Measurements from ENCODE around the gene INTS15.
"Not testable (repeated sequence)": the region's sequence is repeated elsewhere in the genome, so short reads cannot be mapped to it uniquely, and the experiment has no call there.

Gene INTS15

DNA sequence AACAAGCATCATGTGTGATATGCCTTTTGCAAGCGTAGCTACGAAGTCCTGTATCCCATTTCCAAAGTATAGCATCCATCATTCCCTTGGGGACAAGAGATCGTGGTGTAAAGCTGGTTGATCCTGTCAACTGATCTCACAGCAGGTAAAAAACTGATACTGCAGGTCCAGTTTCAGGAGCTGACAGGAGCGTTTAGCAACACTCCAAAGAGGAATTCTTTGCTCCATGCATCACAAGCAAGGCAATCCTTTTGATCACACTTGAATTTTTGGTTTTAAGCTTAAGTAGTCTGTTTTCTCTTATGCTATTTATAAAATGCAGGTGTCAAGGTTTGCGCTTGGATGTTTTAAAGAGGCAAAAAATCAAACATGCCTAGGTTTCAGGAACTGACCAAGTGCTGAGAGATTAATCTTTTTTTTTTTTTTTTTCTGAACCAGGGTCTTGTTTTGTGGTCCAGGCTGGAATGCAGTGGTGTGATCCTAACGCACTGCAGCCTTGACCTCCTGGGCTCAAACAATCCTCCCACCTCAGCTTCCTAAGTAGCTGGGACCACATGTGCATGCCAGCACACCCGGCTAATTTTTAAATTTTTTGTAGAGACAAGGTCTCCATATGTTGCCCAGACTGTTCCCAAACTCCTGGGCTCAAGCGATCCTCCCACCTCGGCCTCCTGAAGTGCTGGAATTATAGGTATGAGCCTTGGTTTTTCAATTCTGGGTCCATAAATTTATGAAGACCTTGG lies 14.4 kb upstream of the INTS15 start:
- Mint-ChIP-seq H3K27me3 (ENCODE audit: low read depth) (peaks cover 3% of the 10 kb centered on the region), H3K4me1 (no peaks in the 10 kb centered on the region), H3K36me3 (ENCODE audit: low read depth) (peaks cover 7% of the 10 kb centered on the region), H3K9me3 (no peaks in the 10 kb centered on the region), H3K27ac (peak overlapping the region in 1 of 3 experiments; percentile 65), H3K4me3 (peak overlapping the region; percentile 58 to 83 (median 75))
- TF ChIP-seq, protein P1, sequence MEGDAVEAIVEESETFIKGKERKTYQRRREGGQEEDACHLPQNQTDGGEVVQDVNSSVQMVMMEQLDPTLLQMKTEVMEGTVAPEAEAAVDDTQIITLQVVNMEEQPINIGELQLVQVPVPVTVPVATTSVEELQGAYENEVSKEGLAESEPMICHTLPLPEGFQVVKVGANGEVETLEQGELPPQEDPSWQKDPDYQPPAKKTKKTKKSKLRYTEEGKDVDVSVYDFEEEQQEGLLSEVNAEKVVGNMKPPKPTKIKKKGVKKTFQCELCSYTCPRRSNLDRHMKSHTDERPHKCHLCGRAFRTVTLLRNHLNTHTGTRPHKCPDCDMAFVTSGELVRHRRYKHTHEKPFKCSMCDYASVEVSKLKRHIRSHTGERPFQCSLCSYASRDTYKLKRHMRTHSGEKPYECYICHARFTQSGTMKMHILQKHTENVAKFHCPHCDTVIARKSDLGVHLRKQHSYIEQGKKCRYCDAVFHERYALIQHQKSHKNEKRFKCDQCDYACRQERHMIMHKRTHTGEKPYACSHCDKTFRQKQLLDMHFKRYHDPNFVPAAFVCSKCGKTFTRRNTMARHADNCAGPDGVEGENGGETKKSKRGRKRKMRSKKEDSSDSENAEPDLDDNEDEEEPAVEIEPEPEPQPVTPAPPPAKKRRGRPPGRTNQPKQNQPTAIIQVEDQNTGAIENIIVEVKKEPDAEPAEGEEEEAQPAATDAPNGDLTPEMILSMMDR (IDR thresholded peaks at IDR 0.05; ENCODE audit: unreplicated experiment in 3 of 3), result no peak

DNA sequence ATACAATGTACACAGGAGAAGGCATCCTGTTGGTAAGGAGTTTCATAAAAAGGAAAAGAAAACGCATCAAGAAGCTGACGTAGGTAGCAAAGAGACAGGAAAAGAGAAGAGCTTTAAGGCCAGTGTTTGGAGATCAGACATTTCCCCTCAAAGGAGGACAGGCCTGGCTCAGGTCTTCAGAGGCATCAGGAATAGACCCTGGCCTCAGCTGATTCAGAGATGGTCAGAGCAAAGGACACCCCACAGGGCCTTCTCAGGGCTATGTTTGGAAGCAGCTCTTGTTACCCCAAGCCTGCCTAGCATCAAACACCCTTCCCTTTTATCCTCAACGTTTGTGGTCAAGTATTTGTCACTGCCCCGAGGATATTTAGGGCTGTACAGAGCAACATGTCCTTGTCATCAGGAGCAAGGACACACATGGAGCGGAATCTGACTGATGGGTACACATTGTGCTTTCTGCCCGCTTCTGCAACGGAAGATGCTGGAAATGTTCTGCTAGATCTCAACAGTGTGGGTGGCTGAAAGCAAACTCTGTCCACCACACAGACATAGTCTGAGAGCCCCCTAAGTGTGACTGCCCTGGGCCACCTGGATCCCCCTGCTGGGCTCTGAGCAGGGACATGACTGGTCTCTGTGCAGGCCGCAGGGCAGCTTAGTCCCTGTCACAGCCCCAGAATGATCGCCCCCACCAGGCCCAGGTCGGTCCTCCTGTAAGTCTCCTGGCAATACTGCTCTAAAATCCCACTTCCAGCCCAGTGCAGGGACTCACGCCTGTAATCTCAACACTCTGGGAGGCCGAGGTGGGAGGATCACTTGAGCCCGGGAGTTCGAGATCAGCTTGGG lies 13.6 kb upstream of the INTS15 start:
- TF ChIP-seq, protein P1 (IDR thresholded peaks at IDR 0.05; ENCODE audit: unreplicated experiment in 3 of 3), result no peak
- Mint-ChIP-seq H3K9me3 (no peaks in the 10 kb centered on the region), H3K4me3 (peak overlapping the region; percentile 60 to 83 (median 75)), H3K36me3 (ENCODE audit: low read depth) (peaks cover 13% of the 10 kb centered on the region), H3K27me3 (ENCODE audit: low read depth) (peaks cover 3% of the 10 kb centered on the region), H3K27ac (peak overlapping the region in 1 of 3 experiments; percentile 72), H3K4me1 (no peaks in the 10 kb centered on the region)

DNA sequence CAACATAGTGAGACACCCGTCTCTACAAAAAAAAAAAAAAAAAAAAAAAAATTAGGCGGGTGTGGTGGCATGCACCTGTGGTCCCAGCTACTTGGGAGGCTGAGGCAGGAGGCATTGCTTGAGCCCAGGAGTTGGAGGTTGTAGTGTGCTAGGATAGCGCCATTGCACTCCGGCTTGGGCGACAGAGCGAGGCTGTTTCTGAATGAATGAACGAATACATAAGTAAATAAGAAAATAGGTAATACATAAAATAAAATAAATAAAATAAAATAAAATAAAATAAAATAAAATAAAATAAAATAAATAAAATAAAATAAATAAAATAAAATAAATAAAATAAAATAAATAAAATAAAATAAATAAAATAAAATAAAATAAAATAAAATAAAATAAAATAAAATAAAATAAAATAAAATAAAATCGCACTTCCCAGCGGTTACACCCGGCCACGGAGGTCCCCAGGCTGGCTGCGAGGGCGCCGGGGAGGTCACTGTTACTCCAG lies 12.9 kb upstream of the INTS15 start:
- Mint-ChIP-seq H3K36me3 (ENCODE audit: low read depth) (peaks cover 19% of the 10 kb centered on the region), H3K4me3 (peak overlapping the region; percentile 97 to 98 (median 97))
- not testable (repeated sequence) for H3K27ac Mint-ChIP-seq; H3K9me3 Mint-ChIP-seq; H3K27me3 Mint-ChIP-seq (ENCODE audit: low read depth); H3K4me1 Mint-ChIP-seq

DNA sequence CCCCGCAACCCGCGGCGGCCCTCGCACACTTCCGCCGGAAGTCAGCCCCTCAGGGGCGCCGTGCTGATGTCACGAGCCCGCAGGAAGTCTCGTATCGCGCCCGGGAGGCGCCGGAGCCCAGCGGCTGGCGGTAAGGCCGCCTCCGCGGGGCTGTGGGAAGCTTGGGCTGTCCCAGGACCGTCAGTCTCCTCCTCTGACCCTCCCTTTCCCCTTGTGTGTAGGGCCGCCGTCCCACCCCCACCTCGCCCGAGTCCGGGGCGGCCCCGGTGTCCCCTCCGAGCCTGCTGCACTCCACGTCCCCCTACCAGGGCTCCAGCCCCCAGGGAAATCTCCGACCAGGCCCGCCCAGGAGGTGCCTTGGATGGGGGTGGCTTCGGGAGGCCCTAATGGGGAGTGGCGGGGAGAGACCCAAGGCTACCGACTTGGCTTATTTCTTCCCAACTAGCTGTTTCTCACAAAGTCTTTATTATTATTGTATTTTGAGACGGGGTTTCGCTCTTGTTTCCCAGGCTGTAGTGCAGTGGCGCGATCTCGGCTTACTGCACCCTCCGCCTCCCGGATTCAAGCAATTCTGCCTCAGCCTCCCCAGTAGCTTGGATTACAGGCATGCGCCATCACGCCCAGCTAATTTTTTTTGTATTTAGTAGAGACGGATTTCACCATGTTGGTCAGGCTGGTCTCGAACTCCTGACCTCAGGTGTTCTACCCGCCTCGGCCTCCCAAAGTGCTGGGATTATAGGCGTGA lies 12.3 kb upstream of the INTS15 start, which contains the start of gene ZDHHC4:
TSS of gene ZDHHC4 (plus strand) at position 86 of the 745 bp plus-strand sequence. CDS start 3,108 bp downstream, outside the sequence.
- H3K27ac Mint-ChIP-seq, result peak within 1 kb of the TSS; percentile 92 to 97 (median 96)
- H3K4me3 Mint-ChIP-seq, result peak within 1 kb of the TSS; percentile 97 to 98 (median 97)
- peaks cover 3% of the 10 kb centered on the region for H3K27me3 Mint-ChIP-seq (ENCODE audit: low read depth)
- no peaks in the 10 kb centered on the region for H3K9me3 Mint-ChIP-seq
- H3K36me3 Mint-ChIP-seq (ENCODE audit: low read depth), result peaks cover 25% of the 10 kb centered on the region
- H3K4me1 Mint-ChIP-seq, result no peaks in the 10 kb centered on the region
- TF ChIP-seq, protein P1 (IDR thresholded peaks at IDR 0.05; ENCODE audit: unreplicated experiment in 3 of 3), result no peak

DNA sequence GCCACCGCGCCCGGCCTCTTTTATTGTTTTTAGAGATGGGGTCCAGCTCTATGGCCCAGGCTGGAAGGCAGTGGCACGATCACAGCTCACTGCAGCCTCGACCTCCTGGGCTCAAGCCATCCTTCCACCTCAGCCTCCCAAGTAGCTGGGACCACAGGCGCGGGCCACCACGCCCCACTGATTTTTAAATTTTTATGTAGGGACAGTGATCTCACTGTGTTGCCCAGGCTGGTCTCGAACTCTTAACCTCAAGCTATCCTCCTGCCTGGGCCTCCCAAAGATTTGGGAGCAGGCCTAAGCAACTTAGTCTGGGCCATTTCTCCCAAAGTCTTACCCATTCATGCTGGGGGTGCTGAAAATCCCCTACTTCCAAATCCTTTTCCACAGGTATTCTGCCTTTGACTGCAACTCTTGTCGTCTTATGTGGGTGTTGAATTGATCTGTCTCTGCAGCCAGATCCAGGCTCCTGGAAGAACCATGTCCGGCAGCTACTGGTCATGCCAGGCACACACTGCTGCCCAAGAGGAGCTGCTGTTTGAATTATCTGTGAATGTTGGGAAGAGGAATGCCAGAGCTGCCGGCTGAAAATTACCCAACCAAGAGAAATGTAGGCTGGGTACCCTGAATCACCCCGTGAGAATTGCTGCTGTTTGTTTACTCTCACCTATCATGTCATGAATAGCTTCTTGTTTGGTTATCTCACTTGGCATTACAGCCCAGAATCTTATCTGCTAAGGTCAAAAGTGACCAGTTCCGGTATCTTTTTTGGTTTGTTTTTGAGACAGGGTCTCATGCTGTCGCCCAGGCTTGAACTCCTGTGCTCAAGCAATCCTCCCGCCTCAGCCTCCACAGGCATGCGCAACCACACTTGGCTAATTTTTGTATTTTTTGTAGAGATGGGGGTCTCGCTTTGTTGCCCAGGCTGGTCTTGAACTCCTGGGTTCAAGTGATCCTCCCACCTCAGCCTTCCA lies 11.4 kb upstream of the INTS15 start:
- H3K4me3 Mint-ChIP-seq, result peak overlapping the region; percentile 97 to 98 (median 97)
- no peaks in the 10 kb centered on the region for H3K4me1 Mint-ChIP-seq
- TF ChIP-seq, protein P1 (IDR thresholded peaks at IDR 0.05; ENCODE audit: unreplicated experiment in 3 of 3), result no peak
- H3K27ac Mint-ChIP-seq, result peak overlapping the region; percentile 85 to 97 (median 92)
- no peaks in the 10 kb centered on the region for H3K9me3 Mint-ChIP-seq
- H3K36me3 Mint-ChIP-seq (ENCODE audit: low read depth), result peaks cover 28% of the 10 kb centered on the region
- no peaks in the 10 kb centered on the region for H3K27me3 Mint-ChIP-seq (ENCODE audit: low read depth)

Data from nephron (organoid).